K562 (cell line): ENCODE measurements around the gene ANKRD13A. TPM values are rescaled to one million over a fixed set of nuclear protein-coding genes. Genes with fewer than 3 reads are reported as not detected.

ENCODE experiments used
- CEBPG ChIP-seq, 3 experiments: fragments of 200-800 bp in 1 of 3; sonication (Bioruptor generic) in 1 of 3; sonication (generic) in 1 of 3; formaldehyde crosslinking in 1 of 3; IDR thresholded peaks in 2 of 3; conservative IDR thresholded peaks in 1 of 3; 2 replicates each; pipeline versions ENCODE4 v1.6.1 to v1.8.0; 2016 to 2022; ENCODE audit warnings: missing compliant biosample characterization in 2 of 3, missing genetic modification characterization in 2 of 3, mild to moderate bottlenecking in 1 of 3, missing genetic modification reagents in 1 of 3
- CREB1 ChIP-seq, 2 experiments: sonication (generic) in 1 of 2; formaldehyde crosslinking in 1 of 2; IDR thresholded peaks; 2 replicates each; pipeline versions ENCODE4 v1.6.1 to v1.8.0; 2012 to 2022; ENCODE audit warnings: inconsistent platforms in 1 of 2, mild to moderate bottlenecking in 1 of 2, missing genetic modification reagents in 1 of 2, moderate library complexity in 1 of 2
- DMBX1 ChIP-seq: fragments of 250-450 bp; sonication (Bioruptor Pico); IDR thresholded peaks from 2 replicates; pipeline ENCODE4 v1.8.0; 2022; ENCODE audit warnings: inconsistent platforms, mild to moderate bottlenecking, moderate library complexity, borderline replicate concordance
- ESRRA ChIP-seq: fragments of 450-650 bp; IDR thresholded peaks from 2 replicates; pipeline ENCODE4 v1.6.1; 2014; ENCODE audit warnings: low read depth, mild to moderate bottlenecking, moderate library complexity, borderline replicate concordance
- FOSL1 ChIP-seq: fragments of 200-800 bp; sonication (Bioruptor generic); conservative IDR thresholded peaks from 2 replicates; pipeline ENCODE4 v1.6.1; 2016; ENCODE audit warnings: missing genetic modification characterization, missing compliant biosample characterization
- FOXJ3 ChIP-seq: sonication (generic); formaldehyde crosslinking; IDR thresholded peaks from 2 replicates; pipeline ENCODE4 v1.4.0; 2020; ENCODE audit warnings: mild to moderate bottlenecking, missing genetic modification reagents
- GABPA ChIP-seq: fragments of 200-800 bp; sonication (Bioruptor generic); conservative IDR thresholded peaks from 2 replicates; pipeline ENCODE4 v1.6.1; 2016; ENCODE audit warnings: low read depth, missing genetic modification characterization, missing compliant biosample characterization
- HSF4 ChIP-seq: fragments of 250-450 bp; sonication (Bioruptor Pico); IDR thresholded peaks from 2 replicates; pipeline ENCODE4 v2.1.2; 2022; ENCODE audit warnings: mild to moderate bottlenecking, moderate library complexity, borderline replicate concordance
- KDM2B ChIP-seq: fragments of 250-450 bp; sonication (Bioruptor Pico); IDR thresholded peaks from 2 replicates; pipeline ENCODE4 v1.8.0; 2021; ENCODE audit warnings: mild to moderate bottlenecking, moderate library complexity
- NEUROD1 ChIP-seq: fragments of 150-350 bp; IDR thresholded peaks from 2 replicates; pipeline ENCODE4 v1.6.1; 2014; ENCODE audit warnings: borderline replicate concordance, low read length, low read depth; ENCODE audit not compliant: partially characterized antibody
- NFRKB ChIP-seq: fragments of 450-650 bp; IDR thresholded peaks from 2 replicates; pipeline ENCODE4 v1.6.1; 2016; ENCODE audit warnings: low read depth
- NRF1 ChIP-seq, 2 experiments: fragments of 450-650 bp; IDR thresholded peaks in 1 of 2; conservative IDR thresholded peaks in 1 of 2; 2 replicates each; pipeline ENCODE4 v1.6.1; 2014; ENCODE audit warnings: mild to moderate bottlenecking in 2 of 2
- POLR2A ChIP-seq: fragments of 450-650 bp; conservative IDR thresholded peaks from 2 replicates; pipeline ENCODE4 v1.6.1; 2016
- PYGO2 ChIP-seq: fragments of 450-650 bp; IDR thresholded peaks from 2 replicates; pipeline ENCODE4 v1.6.1; 2016; ENCODE audit warnings: mild to moderate bottlenecking, missing genetic modification characterization, moderate library complexity, missing compliant biosample characterization
- TAL1 ChIP-seq: fragments of 450-650 bp; IDR thresholded peaks from 2 replicates; pipeline ENCODE4 v1.6.1; 2016; ENCODE audit warnings: mild to moderate bottlenecking
- ZNF282 ChIP-seq: sonication (generic); formaldehyde crosslinking; IDR thresholded peaks from 2 replicates; pipeline ENCODE4 v1.8.1; 2023; ENCODE audit warnings: missing genetic modification reagents
- polyA plus RNA-seq, 8 experiments: library from polyadenylated mRNA; depleted of rRNA in 4 of 8; stranded (reverse) in 5 of 8; unstranded in 3 of 8; fragments of >200 nt; fragmentation: Nextera tagmentation in 2 of 8; fragmentation: Illumina TruSeq in 1 of 8; extraction: Ambion mirVana in 2 of 8; extraction: Trizol in 1 of 8; gene quantifications; 2 replicates each; pipeline versions ENCODE4 v1.2.1 to v1.2.3, GENCODE V29; 2011 to 2014; ENCODE audit warnings: inconsistent platforms in 1 of 8, missing spikeins in 1 of 8
- total RNA-seq, 7 experiments: library from RNA; depleted of rRNA in 6 of 7; stranded (reverse); fragments of >200 nt in 6 of 7; fragmentation: Illumina TruSeq in 2 of 7; extraction: Trizol in 2 of 7; gene quantifications; 2 replicates each; pipeline versions ENCODE4 v1.2.1 to v1.2.3, GENCODE V29; 2011 to 2021; ENCODE audit warnings: low replicate concordance in 1 of 7
- TF ChIP-seq, protein P1 (sequence below): fragments of 450-650 bp; formaldehyde crosslinking; IDR thresholded peaks from 2 replicates; pipeline ENCODE4 v1.4.0; 2022; ENCODE audit warnings: missing genetic modification characterization
- TF ChIP-seq, protein P2 (sequence below): sonication (generic); formaldehyde crosslinking; IDR thresholded peaks from 2 replicates; pipeline ENCODE4 v1.5.0; 2020; ENCODE audit warnings: missing genetic modification reagents
- TF ChIP-seq, protein P3 (sequence below), 2 experiments: IDR thresholded peaks in 1 of 2; conservative IDR thresholded peaks in 1 of 2; 2 replicates each; pipeline ENCODE4 v1.6.1; 2016; ENCODE audit warnings: low read depth in 2 of 2, mild to moderate bottlenecking in 1 of 2, missing compliant biosample characterization in 1 of 2, missing genetic modification characterization in 1 of 2, moderate library complexity in 1 of 2
- TF ChIP-seq, protein P4 (sequence below): sonication (generic); formaldehyde crosslinking; IDR thresholded peaks from 2 replicates; pipeline ENCODE4 v1.8.1; 2022; ENCODE audit warnings: missing genetic modification reagents

ANKRD13A gene
- total and polyA plus RNA-seq, 9 of the 15 experiments (the other 6 are each of a cell fraction or from before 2014, with no cell fraction given) = 5.0 to 55.0 (median 41.5) TPM

DNA sequence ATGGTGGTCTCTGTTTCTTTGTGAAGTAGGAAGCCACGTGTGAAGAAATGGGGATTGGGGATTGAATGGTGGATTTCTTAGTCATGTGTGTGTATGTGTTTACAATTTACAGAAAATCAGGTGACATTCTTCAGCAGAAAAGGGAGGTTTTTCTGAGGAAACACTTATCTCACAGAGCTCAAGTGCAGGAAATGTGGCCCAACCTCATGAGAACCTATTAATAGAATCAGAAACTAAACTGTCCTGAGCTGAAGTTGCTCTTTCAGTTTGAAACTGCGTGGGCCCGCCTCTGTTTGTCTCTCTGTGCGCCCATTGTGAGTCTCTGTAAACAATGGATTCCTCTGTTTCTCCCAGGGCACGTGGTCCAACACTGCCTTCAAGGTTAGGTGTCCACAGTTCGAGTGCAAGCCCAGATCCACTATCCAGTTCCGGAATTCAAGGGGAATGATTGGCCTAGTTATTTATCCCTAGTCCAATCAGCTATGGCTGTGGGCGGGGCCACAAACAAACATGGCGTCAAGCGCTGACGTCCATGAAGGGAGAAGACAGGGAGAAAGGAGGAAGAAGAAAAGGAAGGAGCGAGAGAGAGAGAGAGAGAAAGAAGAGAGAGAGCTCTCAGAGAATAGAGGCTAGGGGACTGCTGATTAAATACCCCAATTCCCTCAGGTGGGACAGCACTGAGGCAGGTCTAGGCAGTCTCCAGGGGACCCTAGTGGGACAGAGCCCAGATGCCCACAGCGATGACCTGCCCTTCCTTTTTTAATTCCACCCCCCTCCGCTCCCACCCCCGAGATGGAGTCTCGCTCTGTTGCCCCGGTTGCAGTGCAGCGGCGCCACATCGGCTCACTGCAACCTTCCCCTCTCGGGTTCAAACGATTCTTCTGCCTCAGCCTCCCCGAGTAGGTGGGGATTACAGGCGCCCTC lies 80.5 kb downstream of the ANKRD13A start (continued):
- no peak; the same call in 1 of the 2 replicates for TF ChIP-seq PYGO2 (tag)
- TF ChIP-seq POLR2A = peak; percentile 70
- peak; percentile 73 for TF ChIP-seq GABPA (tag)
- peak; percentile 44; the same call in 1 of the 2 replicates for TF ChIP-seq ESRRA
- peak; percentile 84 to 85 for TF ChIP-seq NRF1 (conservative IDR thresholded peaks at IDR 0.05 in 1 of 2, IDR thresholded peaks at IDR 0.05 in 1 of 2)
- TF ChIP-seq, protein P1, sequence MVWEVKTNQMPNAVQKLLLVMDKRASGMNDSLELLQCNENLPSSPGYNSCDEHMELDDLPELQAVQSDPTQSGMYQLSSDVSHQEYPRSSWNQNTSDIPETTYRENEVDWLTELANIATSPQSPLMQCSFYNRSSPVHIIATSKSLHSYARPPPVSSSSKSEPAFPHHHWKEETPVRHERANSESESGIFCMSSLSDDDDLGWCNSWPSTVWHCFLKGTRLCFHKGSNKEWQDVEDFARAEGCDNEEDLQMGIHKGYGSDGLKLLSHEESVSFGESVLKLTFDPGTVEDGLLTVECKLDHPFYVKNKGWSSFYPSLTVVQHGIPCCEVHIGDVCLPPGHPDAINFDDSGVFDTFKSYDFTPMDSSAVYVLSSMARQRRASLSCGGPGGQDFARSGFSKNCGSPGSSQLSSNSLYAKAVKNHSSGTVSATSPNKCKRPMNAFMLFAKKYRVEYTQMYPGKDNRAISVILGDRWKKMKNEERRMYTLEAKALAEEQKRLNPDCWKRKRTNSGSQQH (CRISPR knock-in tag) = peak; percentile 20; the same call in 1 of the 2 replicates
- TF ChIP-seq CREB1 (IDR thresholded peaks at IDR 0.05) = no peak
- peak; percentile 74 for TF ChIP-seq CREB1 (CRISPR knock-in tag; IDR thresholded peaks at IDR 0.05)
- no peak for TF ChIP-seq TAL1
- peak; percentile 90 for TF ChIP-seq DMBX1
- TF ChIP-seq NEUROD1 = peak; percentile 16
- TF ChIP-seq, protein P2, sequence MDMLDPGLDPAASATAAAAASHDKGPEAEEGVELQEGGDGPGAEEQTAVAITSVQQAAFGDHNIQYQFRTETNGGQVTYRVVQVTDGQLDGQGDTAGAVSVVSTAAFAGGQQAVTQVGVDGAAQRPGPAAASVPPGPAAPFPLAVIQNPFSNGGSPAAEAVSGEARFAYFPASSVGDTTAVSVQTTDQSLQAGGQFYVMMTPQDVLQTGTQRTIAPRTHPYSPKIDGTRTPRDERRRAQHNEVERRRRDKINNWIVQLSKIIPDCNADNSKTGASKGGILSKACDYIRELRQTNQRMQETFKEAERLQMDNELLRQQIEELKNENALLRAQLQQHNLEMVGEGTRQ (CRISPR knock-in tag) = peak; percentile 55
- TF ChIP-seq FOSL1 = peak; percentile 40
- TF ChIP-seq, protein P3, sequence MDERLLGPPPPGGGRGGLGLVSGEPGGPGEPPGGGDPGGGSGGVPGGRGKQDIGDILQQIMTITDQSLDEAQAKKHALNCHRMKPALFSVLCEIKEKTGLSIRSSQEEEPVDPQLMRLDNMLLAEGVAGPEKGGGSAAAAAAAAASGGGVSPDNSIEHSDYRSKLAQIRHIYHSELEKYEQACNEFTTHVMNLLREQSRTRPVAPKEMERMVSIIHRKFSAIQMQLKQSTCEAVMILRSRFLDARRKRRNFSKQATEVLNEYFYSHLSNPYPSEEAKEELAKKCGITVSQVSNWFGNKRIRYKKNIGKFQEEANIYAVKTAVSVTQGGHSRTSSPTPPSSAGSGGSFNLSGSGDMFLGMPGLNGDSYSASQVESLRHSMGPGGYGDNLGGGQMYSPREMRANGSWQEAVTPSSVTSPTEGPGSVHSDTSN (CRISPR knock-in tag; IDR thresholded peaks at IDR 0.05; ENCODE audit: low read depth) = no peak
- TF ChIP-seq, protein P3 (tag; conservative IDR thresholded peaks at IDR 0.05; ENCODE audit: low read depth) = 0 out of 2 replicates have a peak, but pooled peaks have one; percentile 41
- no peak for TF ChIP-seq FOXJ3 (CRISPR knock-in tag)
- no peak for TF ChIP-seq CEBPG (CRISPR knock-in tag; IDR thresholded peaks at IDR 0.05)
- peak in 1 of 2 experiments; percentile 35; a peak in 1 of 4 replicates for TF ChIP-seq CEBPG (tag; conservative IDR thresholded peaks at IDR 0.05 in 1 of 2, IDR thresholded peaks at IDR 0.05 in 1 of 2)
- TF ChIP-seq ZNF282 (CRISPR knock-in tag) = no peak
- no peak for TF ChIP-seq HSF4 (CRISPR knock-in tag)
- TF ChIP-seq KDM2B (CRISPR knock-in tag) = no peak
- TF ChIP-seq, protein P4, sequence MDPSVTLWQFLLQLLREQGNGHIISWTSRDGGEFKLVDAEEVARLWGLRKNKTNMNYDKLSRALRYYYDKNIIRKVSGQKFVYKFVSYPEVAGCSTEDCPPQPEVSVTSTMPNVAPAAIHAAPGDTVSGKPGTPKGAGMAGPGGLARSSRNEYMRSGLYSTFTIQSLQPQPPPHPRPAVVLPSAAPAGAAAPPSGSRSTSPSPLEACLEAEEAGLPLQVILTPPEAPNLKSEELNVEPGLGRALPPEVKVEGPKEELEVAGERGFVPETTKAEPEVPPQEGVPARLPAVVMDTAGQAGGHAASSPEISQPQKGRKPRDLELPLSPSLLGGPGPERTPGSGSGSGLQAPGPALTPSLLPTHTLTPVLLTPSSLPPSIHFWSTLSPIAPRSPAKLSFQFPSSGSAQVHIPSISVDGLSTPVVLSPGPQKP (CRISPR knock-in tag) = no peak
- TF ChIP-seq NFRKB = peak; percentile 92
